ENCODE results near the gene AOAH.
"Not testable (repeated sequence)": the region's sequence is repeated elsewhere in the genome, so short reads cannot be mapped to it uniquely, and the experiment has no call there.

The AOAH gene

DNA sequence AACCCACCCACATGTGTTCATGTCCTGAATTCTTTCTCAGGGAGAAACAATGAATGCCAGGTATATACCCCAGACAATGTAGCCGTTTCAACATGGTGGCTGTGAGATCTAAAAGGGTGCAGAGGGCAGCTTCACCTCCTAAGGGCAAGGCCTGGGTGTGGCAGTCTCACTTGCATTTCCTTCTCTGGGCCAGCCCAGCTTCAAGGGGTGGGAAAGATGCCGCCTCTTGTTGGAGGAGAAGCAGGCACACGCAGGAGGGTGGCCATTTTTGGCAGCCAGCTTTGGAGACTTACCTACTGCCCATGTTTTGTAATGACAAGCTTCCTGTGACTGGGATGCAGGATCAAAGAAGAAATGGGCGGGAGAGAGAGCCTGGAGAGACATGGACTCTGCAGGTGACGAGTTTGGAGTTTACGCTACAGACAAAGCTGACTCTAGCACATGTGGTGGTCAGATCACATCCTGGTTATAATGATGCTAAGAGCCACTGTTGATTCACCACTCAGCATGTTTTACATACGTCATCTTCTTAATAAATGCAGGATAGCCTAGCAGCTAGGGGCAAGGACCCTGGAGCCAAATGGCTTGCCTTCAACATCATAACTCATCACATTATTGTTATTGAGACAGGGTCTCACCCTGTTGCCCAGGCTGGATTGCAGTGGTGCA, 218.0 kb downstream of the AOAH start:
- no peaks in the 10 kb centered on the region for H4K20me1 ChIP-seq (ENCODE audit: insufficient read depth, low read length)
- H3K9me3 ChIP-seq (ENCODE audit: insufficient read depth, low read length, severe bottlenecking): no peaks in the 10 kb centered on the region
- H3K4me3 ChIP-seq (ENCODE audit: low read depth in 1 of 2, low read length in 2 of 2): no peak overlapping the region
- DNase-seq (no peak), ATAC-seq (ENCODE audit: insufficient read depth, low read depth) (no peak)
- no peaks in the 10 kb centered on the region for H3K36me3 ChIP-seq (ENCODE audit: insufficient read depth, low read length)
- no peak overlapping the region for H3K27ac ChIP-seq (ENCODE audit: low read length)
- H3K9ac ChIP-seq (ENCODE audit: low read depth, low read length): no peak overlapping the region
- no peaks in the 10 kb centered on the region for H3K79me2 ChIP-seq (ENCODE audit: insufficient read depth, low read length)
- no peaks in the 10 kb centered on the region for H3K4me1 ChIP-seq (ENCODE audit: insufficient read depth, low read length)
- no peak overlapping the region for H2AFZ ChIP-seq (ENCODE audit: low read depth, low read length)
- no peaks in the 10 kb centered on the region for H3K27me3 ChIP-seq (ENCODE audit: insufficient read depth, low read length, poor library complexity)
- TF ChIP-seq, protein P1, sequence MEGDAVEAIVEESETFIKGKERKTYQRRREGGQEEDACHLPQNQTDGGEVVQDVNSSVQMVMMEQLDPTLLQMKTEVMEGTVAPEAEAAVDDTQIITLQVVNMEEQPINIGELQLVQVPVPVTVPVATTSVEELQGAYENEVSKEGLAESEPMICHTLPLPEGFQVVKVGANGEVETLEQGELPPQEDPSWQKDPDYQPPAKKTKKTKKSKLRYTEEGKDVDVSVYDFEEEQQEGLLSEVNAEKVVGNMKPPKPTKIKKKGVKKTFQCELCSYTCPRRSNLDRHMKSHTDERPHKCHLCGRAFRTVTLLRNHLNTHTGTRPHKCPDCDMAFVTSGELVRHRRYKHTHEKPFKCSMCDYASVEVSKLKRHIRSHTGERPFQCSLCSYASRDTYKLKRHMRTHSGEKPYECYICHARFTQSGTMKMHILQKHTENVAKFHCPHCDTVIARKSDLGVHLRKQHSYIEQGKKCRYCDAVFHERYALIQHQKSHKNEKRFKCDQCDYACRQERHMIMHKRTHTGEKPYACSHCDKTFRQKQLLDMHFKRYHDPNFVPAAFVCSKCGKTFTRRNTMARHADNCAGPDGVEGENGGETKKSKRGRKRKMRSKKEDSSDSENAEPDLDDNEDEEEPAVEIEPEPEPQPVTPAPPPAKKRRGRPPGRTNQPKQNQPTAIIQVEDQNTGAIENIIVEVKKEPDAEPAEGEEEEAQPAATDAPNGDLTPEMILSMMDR (IDR thresholded peaks at IDR 0.05; ENCODE audit: borderline replicate concordance, extremely low read depth, low read length, poor library complexity, severe bottlenecking): no peak
- no peak for TF ChIP-seq EZH2 (IDR thresholded peaks at IDR 0.05; ENCODE audit: borderline replicate concordance, low read depth, low read length, severe bottlenecking)
- no peak overlapping the region for H3K4me2 ChIP-seq (ENCODE audit: insufficient read depth, low read length)

DNA sequence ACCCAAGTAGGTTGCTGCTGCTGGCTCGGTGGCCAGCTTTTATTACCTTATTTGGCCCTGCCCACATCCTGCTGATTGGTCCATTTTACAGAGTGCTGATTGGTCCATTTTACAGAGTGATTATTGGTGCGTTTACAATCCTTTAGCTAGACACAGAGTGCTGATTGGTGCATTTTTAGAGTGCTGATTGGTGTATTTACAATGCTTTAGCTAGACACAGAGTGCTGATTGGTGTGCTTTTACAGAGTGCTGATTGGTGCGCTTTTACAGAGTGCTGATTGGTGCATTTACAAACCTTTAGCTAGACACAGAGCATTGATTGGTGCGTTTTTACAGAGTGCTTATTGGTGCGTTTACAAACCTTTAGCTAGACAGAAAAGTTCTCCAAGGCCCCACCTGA, 219.7 kb downstream of the AOAH start:
- H4K20me1 ChIP-seq (ENCODE audit: insufficient read depth, low read length); H3K27me3 ChIP-seq (ENCODE audit: insufficient read depth, low read length, poor library complexity); H3K9ac ChIP-seq (ENCODE audit: low read depth, low read length); DNase-seq; H3K4me2 ChIP-seq (ENCODE audit: insufficient read depth, low read length); ATAC-seq (ENCODE audit: insufficient read depth, low read depth); H3K4me1 ChIP-seq (ENCODE audit: insufficient read depth, low read length); H3K79me2 ChIP-seq (ENCODE audit: insufficient read depth, low read length); H3K27ac ChIP-seq (ENCODE audit: low read length); H3K4me3 ChIP-seq (ENCODE audit: low read depth in 1 of 2, low read length in 2 of 2); H2AFZ ChIP-seq (ENCODE audit: low read depth, low read length); H3K36me3 ChIP-seq (ENCODE audit: insufficient read depth, low read length); H3K9me3 ChIP-seq (ENCODE audit: insufficient read depth, low read length, severe bottlenecking): not testable (repeated sequence)

DNA sequence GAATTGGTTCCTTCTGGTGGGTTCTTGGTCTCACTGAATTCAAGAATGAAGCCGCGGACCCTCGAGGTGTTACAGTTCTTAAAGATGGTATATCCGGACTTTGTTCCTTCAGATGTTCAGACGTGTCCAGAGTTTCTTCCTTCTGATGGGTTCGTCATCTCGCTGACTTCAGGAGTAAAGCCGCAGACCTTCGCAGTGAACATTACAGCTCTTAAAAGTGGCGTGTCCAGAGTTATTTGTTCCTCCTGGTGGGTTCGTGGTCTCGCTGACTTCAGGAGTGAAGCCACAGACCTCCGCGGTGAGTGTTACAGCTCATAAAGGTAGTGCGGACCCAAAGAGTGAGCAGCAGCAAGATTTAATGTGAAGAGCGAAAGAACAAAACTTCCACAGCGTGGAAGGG, 220.1 kb downstream of the AOAH start:
- H3K27ac ChIP-seq (ENCODE audit: low read length); H3K4me1 ChIP-seq (ENCODE audit: insufficient read depth, low read length); H3K9me3 ChIP-seq (ENCODE audit: insufficient read depth, low read length, severe bottlenecking); H3K36me3 ChIP-seq (ENCODE audit: insufficient read depth, low read length); H4K20me1 ChIP-seq (ENCODE audit: insufficient read depth, low read length); DNase-seq; H3K9ac ChIP-seq (ENCODE audit: low read depth, low read length); H3K27me3 ChIP-seq (ENCODE audit: insufficient read depth, low read length, poor library complexity); H3K79me2 ChIP-seq (ENCODE audit: insufficient read depth, low read length); ATAC-seq (ENCODE audit: insufficient read depth, low read depth); H3K4me2 ChIP-seq (ENCODE audit: insufficient read depth, low read length); H3K4me3 ChIP-seq (ENCODE audit: low read depth in 1 of 2, low read length in 2 of 2); H2AFZ ChIP-seq (ENCODE audit: low read depth, low read length): not testable (repeated sequence)

DNA sequence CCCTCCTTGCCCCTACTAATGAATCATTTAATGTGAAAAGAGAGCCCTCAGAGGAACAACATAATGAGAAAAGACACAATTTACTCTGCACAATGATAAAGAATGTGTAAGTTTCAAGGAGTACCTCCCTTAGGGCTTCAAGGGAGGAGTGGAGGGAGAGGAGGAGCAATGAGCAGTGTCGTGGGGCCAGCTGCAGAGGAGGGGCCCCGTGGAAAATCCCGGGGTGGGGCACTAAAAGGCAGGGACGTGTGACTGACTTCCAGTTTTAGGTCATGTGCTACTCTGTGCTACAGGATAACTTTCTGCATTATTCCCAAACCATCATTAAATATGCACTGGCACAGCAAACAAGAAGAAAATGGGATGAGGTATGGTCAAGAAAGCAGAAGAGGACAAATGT, 226.5 kb downstream of the AOAH start:
- no peak overlapping the region for H3K9ac ChIP-seq (ENCODE audit: low read depth, low read length)
- H4K20me1 ChIP-seq (ENCODE audit: insufficient read depth, low read length): no peaks in the 10 kb centered on the region
- H3K4me2 ChIP-seq (ENCODE audit: insufficient read depth, low read length): no peak overlapping the region
- no peak for ATAC-seq (ENCODE audit: insufficient read depth, low read depth)
- TF ChIP-seq, protein P1 (IDR thresholded peaks at IDR 0.05; ENCODE audit: borderline replicate concordance, extremely low read depth, low read length, poor library complexity, severe bottlenecking): no peak
- TF ChIP-seq EZH2 (IDR thresholded peaks at IDR 0.05; ENCODE audit: borderline replicate concordance, low read depth, low read length, severe bottlenecking): no peak
- no peak overlapping the region for H3K4me3 ChIP-seq (ENCODE audit: low read depth in 1 of 2, low read length in 2 of 2)
- DNase-seq: no peak
- no peak overlapping the region for H3K27ac ChIP-seq (ENCODE audit: low read length)
- no peak overlapping the region for H2AFZ ChIP-seq (ENCODE audit: low read depth, low read length)
- H3K4me1 ChIP-seq (ENCODE audit: insufficient read depth, low read length): no peaks in the 10 kb centered on the region
- no peaks in the 10 kb centered on the region for H3K36me3 ChIP-seq (ENCODE audit: insufficient read depth, low read length)
- no peaks in the 10 kb centered on the region for H3K79me2 ChIP-seq (ENCODE audit: insufficient read depth, low read length)
- H3K9me3 ChIP-seq (ENCODE audit: insufficient read depth, low read length, severe bottlenecking): no peaks in the 10 kb centered on the region
- H3K27me3 ChIP-seq (ENCODE audit: insufficient read depth, low read length, poor library complexity): no peaks in the 10 kb centered on the region

DNA sequence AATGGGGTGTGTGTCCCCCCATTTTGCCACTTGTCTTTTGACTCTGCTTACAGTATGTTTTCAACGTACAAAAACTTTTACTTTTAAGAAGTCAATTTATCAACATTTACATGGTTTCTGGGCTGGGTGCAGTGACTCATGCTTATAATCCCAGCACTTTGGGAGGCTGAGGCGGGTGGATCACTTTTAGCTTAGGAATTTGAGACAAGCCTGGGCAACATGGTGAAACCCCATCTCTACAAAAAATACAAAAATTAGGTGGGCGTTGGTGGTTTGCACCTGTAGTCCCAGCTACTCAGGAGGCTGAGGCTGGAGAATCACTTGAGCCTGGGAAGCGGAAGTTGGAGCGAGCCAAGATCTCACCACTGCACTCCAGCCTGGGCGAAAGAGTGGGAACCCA, 227.1 kb downstream of the AOAH start:
- H3K4me2 ChIP-seq (ENCODE audit: insufficient read depth, low read length); H3K27ac ChIP-seq (ENCODE audit: low read length); H3K4me3 ChIP-seq (ENCODE audit: low read depth in 1 of 2, low read length in 2 of 2); H3K36me3 ChIP-seq (ENCODE audit: insufficient read depth, low read length); H3K79me2 ChIP-seq (ENCODE audit: insufficient read depth, low read length); H3K9ac ChIP-seq (ENCODE audit: low read depth, low read length); H4K20me1 ChIP-seq (ENCODE audit: insufficient read depth, low read length); H3K9me3 ChIP-seq (ENCODE audit: insufficient read depth, low read length, severe bottlenecking); DNase-seq; H3K4me1 ChIP-seq (ENCODE audit: insufficient read depth, low read length); H2AFZ ChIP-seq (ENCODE audit: low read depth, low read length); ATAC-seq (ENCODE audit: insufficient read depth, low read depth); H3K27me3 ChIP-seq (ENCODE audit: insufficient read depth, low read length, poor library complexity): not testable (repeated sequence)

Measured in DND-41 (cell line).